HL-60 (cell line): Measurements from ENCODE around the gene MYRIP.

Experiments
- CTCF ChIP-seq: IDR thresholded peaks from one replicate; pipeline ENCODE4 v1.5.1; 2011; ENCODE audit warnings: low read length, control low read depth, inconsistent platforms; ENCODE audit not compliant: insufficient read depth
- REST ChIP-seq: IDR thresholded peaks from 2 replicates; pipeline ENCODE4 v1.6.1; 2012; ENCODE audit warnings: low read depth; ENCODE audit not compliant: insufficient replicate concordance

DNA sequence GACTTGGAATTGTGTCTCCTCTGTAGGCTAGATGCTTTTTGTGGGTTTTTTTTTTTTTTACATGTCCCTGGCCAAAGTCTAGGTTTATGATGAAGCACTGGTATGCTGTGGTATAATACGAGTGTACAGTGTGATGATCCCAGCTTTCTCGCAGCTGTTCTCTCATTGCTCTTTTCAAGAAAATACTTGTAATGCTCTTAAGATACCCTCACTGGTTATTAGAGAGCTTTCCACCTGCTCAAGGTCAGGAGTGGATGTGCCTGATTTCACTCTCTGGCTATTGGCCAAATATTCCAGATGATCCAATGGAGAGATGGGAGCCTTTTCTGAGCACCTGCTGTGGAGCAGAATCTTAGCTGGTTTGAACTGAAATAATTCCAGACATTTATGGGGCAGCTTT, 215.1 kb downstream of the MYRIP start:
- no peak for TF ChIP-seq CTCF
- TF ChIP-seq REST: no peak
